ENCODE results near the gene SAP130.

The SAP130 gene

GRCh38 chr2:128027801-128028667, at the start of gene SAP130:
TSS of gene SAP130 (minus strand) at chr2:128028059. CDS start at chr2:128026292, 1,767 bp downstream.
- peak; percentile 95 to 96 for DNase-seq

GRCh38 chr2:128076461-128077106, 48.7 kb upstream of the SAP130 start:
- no peak for DNase-seq

DNA sequence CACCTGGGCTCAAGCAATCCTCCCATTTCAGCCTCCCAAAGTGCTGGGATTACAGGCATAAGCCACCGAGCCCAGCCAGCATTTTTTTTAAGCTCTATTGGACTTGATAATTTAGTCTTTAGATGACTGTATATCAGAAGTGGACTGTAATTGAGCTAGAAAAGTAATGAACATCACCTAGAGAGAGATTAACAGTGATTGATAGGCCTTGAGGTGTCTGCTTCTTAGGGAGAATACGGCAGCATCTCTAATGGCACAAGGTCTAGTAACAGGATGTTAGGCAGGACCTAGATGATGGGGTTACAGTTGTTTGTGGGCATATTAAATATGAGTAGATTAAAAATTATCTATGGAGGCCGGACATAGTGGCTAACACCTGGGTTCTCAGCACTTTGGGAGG, 45.4 kb upstream of the SAP130 start:
- DNase-seq, result no peak

GRCh38 chr2:128069769-128070168, 41.9 kb upstream of the SAP130 start:
- no peak for DNase-seq

- DNase-seq, result no peak
Observed at GRCh38 chr2:128064353-128064752, 36.5 kb upstream of the SAP130 start.

DNA sequence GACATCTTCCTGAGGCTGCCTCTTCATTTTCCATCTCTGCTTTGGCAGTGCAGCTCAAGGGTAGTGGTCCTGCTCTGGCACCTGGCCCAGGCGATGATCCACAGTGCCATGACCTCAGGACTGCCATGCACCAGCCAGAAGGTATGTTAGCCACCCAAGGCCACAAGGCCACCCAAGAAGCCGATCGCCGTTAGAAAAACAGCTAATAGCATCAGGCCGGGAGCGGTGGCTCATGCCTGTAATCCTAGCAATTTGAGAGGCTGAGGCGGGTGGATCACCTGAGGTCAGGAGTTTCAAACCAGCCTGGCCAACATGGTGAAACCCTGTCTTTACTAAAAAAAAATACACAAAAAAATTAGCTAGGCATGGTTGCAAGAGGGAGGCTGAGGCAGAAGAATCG, 34.7 kb upstream of the SAP130 start:
- DNase-seq, result no peak

- DNase-seq, result no peak
Observed at GRCh38 chr2:128058114-128058513, 30.3 kb upstream of the SAP130 start.

DNA sequence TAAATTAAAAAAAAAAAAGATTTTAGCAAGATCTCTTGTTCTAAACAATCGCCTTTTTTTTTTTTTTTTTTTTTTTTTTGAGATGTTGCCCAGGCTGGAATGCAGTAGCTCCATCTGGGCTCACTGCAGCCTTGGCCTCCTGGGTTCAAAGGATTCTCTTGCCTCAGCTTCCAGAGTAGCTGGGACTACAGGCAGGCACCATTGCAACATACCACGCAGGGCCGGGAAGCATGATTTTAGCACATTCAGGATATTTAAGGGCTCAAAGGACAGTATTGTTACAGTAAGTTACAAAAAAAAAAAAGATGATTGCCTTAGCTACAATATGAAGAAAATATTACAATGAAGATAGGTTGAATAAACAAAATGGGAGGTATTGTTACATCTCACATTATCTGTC, 29.5 kb upstream of the SAP130 start:
- DNase-seq, result no peak

DNA sequence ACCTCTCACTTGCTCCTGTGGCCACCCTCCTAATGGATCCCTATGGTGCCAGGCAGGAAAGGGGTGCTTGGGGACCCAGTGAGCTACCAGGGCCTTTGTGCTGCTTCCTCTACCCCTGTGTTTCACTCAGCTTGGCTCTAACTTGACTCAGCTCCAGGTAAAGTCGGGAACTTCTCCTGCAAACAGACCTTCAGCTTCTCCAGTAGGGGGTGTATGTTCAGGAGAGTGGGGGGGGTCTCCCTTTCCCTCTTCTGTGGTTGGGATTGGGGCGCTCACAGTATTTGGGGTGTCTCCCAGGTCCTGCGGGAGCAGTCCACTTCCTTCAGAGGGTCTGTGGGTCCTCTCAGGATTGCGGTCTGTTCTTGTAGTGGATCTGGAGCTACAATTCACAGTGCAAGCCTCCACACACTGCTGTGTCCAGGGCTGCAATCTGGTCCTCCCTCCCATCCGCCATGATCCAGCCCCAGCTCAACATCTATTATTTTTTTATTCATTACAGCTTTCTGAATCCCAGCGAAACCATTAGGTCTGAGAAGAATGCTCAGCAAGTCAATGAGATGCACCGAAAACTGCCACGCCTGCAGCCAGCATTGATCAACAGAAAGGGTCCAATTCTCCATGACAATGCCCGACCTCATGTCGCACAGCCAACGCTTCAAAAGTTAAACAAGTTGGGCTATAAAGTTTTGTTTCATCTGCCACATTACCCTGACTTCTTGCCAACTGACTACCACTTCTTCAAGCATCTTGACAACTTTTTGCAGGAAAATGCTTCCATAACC, 26.4 kb upstream of the SAP130 start:
- no peak for DNase-seq

DNA sequence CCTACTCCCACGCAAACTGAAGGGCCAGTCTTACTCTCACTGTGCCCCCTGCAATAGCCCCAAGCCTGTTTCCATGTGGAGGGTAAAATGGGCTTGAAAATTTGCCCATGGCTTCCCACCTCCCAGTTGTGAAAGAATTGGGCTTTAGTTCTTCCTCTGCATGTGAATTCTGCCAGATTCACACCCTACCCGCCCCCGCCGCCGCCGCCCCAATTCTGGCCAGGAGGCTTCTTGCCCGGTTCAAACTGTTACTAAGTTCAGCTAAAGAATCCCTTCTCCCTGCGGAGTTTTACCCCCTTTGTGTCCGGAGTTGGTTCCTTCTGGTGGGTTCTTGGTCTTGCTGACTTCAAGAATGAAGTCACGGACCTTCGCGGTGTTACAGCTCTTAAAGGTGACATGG, 25.5 kb upstream of the SAP130 start:
- no peak for DNase-seq

GRCh38 chr2:128043041-128043440, 15.2 kb upstream of the SAP130 start:
- DNase-seq, result no peak

DNA sequence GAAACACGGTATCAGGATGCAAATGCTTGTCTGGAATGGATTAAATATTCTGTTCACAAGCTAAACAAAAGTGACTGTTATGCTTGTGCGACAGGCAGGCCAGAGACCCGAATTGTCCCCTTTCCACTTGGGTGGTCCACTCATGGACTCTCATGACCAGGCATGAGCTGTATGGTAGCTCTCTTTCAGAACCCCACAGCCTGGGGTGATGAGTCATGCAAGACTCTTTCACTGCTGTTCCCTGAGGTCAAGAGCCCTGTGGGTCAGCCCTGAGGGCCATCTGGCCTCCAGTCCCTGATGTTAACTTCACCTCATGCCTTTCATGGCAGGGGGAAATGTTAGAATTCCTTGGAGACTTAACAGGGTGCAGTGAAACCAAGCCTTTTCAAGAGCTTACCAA, 13.7 kb upstream of the SAP130 start:
- no peak for DNase-seq

DNA sequence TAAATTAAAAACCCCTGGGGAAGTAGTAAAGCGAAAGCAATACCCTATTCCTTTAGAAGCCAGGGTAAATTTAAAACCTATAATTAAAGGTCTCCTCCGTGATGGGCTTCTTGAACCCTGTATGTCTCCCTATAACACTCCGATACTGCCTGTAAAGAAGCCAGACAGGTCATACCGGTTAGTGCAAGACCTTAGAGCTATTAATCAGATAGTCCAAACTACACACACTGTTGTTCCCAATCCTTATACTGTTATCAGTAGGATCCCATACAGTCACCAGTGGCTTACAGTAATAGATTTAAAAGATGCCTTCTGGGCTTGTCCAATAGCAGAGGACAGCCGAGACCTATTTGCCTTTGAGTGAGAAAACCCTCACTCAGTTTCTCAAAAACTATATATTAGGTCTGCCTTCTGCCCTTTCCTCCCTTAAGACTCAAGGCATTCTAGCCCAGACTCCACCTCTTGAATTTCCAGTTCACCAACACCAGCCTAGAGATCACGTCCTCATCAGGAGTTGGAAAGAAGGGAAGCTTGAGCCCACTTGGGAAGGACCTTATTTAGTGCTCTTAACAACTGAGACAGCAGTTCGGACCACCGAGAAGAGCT, 12.4 kb upstream of the SAP130 start:
- DNase-seq, result no peak

DNA sequence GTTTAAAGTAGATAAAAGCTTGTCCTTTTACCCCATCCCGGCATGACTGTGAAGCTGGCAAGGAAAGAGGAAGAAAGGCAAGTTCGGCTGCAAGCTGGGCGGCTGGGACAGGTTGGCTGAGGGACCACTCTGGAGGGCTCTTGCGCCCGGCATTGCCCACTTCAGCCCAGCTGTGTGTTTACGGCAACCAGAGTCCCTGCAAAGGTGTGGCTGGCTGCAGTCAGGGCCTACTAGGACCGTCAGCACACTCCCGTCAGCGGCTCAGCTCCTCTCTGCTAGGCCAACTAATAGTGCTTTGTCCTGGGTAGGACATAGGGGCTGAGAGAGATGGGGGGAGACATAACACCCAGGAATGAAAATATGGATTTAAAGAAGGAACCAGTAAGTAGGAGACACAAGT, 11.7 kb upstream of the SAP130 start:
- DNase-seq, result no peak

- no peak for DNase-seq
Observed at GRCh38 chr2:128038411-128038810, 10.6 kb upstream of the SAP130 start.

- peak; percentile 51 to 75 for DNase-seq
Observed at GRCh38 chr2:128037649-128038048, 9.8 kb upstream of the SAP130 start.

GRCh38 chr2:128036748-128037607, 9.1 kb upstream of the SAP130 start:
- DNase-seq, result no peak

GRCh38 chr2:128032092-128032491, 4.2 kb upstream of the SAP130 start:
- no peak for DNase-seq

DNA sequence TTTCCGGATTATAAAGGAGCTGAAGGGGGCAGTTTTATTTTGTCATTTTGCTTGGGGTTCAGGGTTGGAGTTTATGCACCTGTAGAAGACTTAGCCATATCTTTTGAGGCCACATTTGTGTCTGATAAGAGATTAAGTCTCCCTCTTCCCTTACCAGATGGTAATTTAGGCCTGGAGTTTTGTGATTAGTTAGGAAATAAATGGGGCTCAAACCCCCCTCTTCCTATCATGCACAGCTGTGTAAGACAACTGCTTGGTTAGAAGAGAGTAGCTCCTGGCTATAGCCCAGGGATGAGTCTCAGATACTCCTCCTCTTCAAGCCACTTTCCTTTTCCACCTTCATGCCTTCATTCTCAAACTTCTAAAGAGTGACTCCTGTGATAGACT, 802 bp upstream of the SAP130 start:
- DNase-seq, result peak in 1 of 2 experiments; percentile 41

DNA sequence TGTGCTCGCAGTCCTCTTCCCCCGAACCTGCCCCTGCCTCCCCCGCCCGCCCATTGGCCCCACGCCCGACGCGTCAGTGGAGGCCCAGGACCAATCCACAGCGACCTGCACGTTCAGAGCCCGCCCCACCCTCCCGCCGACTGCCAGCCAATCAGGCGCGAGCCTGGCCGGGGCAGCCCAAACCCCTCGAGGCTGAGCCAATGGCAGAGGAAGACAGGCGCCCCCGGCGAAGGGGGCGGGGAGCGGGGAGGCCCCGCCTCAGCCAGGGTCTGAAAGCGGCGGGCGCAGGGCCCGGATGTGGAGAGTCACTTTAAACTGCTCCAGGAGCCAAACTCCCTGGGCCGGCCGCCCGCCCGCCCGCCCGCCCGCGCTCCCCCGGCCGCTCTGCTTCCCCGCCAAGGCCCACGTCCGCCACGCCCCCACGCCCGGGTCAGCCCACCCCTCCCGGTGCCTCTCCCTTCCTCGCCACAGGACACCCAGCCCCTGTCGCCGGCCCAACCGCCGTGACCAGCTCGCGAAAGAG, 520 bp downstream of the SAP130 start:
- DNase-seq, result peak; percentile 93 to 97

DNA sequence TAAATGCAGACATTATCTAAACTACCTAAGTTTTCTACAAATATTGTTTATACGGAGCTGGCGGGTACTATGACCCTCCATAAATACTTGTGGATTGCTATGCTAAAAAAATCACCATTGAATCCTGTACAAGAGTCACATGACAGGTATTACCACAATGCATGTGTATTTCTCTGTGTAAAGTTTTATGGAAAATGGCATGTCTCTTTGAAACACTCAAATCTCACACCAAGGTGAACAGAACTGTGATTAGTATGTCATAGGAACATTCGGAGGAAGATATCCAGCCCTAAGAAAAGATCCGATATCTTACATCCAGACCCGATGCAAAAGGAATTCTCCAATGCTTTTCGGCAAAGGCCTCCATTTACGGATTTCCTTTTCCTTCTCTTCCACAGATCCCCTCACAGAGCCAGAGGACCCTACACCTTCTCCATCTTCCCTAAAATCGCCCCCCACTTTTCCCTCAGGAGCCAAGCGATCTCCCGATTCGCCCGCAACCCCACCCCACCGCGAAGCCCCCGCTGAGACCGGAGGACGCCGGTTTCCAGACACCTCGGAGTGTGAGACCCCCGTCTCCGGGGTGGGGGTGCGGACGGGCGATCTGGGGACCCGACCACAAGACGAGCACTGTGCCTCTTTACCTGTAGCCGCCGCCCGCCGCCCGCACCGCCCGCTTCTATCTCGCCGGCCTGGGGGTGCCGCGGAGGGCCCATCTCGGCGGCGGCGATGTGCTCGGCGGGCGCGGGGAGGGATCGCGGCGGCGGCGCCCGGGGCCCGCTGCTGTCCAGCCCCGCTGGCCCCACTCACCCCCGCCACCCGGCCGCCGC, 1.2 kb downstream of the SAP130 start:
- DNase-seq, result peak in 1 of 2 experiments; percentile 18

Data from Kasumi-1 (cell line).